ENCODE data around the gene ADAM10. TPM values are rescaled to one million over a fixed set of nuclear protein-coding genes. Genes with fewer than 3 reads are reported as not detected.
"Not testable (repeated sequence)": the region's sequence is repeated elsewhere in the genome, so short reads cannot be mapped to it uniquely, and the experiment has no call there.

The ADAM10 gene
- total RNA-seq, 1 donor from 2014 or later, result 147 TPM

DNA sequence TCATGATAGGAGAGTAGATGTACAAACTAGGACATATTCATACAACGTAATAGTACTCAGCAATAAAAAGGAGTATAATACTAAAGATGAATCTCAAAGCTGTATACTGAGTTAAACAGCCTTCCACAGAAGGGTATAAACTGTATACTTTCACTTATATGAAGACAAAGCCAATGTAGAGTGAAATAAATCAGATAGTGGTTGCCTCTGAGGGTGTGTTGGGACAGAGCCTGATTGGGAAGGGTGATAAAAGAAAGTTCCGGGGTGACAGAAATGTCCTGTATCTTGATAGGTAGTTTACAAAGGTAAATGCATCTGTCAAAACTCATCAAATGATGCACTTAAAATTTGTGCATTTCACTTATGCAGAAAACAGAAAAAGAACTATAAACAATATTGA, 122.5 kb downstream of the ADAM10 start:
- Mint-ChIP-seq H3K27ac (ENCODE audit: unreplicated experiment) (no peak overlapping the region), H3K9me3 (ENCODE audit: low read depth) (peaks cover 2% of the 10 kb centered on the region), H3K4me1 (ENCODE audit: low read depth) (peaks cover 30% of the 10 kb centered on the region), H3K4me3 (ENCODE audit: unreplicated experiment) (no peak overlapping the region), H3K36me3 (ENCODE audit: low read depth) (peaks cover 19% of the 10 kb centered on the region), H3K27me3 (ENCODE audit: low read depth) (no peaks in the 10 kb centered on the region)
- no peak for DNase-seq (ENCODE audit: low spot score)
- TF ChIP-seq CTCF (IDR thresholded peaks at IDR 0.05), result no peak

DNA sequence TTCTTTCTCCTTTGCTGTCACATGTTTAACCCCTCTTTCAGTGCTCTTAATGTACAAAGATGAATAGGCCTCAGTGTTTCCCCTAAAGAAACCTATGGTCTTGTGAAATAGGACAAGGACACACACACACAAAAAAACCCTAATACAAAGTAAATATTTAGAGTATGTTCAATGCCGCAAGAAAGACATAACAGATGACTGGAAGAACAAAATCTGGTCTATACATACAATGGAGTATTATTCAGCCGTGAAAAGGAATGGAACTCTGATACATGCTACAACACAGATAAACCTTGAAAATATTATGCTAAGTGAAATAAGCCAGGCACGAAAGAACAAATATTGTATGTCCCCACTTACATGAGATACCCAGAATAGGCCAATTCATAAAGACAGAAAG, 123.1 kb downstream of the ADAM10 start:
- H3K27me3 Mint-ChIP-seq (ENCODE audit: low read depth), result no peaks in the 10 kb centered on the region
- H3K36me3 Mint-ChIP-seq (ENCODE audit: low read depth), result peaks cover 17% of the 10 kb centered on the region
- DNase-seq (ENCODE audit: low spot score), result no peak
- no peak overlapping the region for H3K4me3 Mint-ChIP-seq (ENCODE audit: unreplicated experiment)
- no peak overlapping the region for H3K27ac Mint-ChIP-seq (ENCODE audit: unreplicated experiment)
- H3K4me1 Mint-ChIP-seq (ENCODE audit: low read depth), result peaks cover 25% of the 10 kb centered on the region
- peaks cover 2% of the 10 kb centered on the region for H3K9me3 Mint-ChIP-seq (ENCODE audit: low read depth)
- TF ChIP-seq CTCF (IDR thresholded peaks at IDR 0.05), result no peak

DNA sequence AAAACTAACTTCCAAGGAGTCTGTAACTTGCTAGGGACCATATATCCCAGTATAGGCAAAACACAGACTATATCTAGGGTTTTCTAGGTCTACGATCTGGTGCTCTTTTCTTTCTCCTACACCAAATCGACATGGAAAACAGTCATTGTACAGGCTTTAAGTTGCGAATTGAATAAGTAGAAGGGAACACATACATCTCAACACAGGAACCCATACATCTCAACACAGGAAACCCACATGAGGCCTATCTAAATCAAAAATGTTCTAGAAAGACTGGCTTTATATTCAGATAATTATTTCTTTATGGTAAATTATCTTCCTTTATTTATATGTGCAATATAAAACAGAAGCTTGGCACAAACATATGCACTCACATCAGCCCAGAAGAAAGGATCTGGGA, 126.6 kb downstream of the ADAM10 start:
- H3K4me1 Mint-ChIP-seq (ENCODE audit: low read depth), result peaks cover 8% of the 10 kb centered on the region
- no peaks in the 10 kb centered on the region for H3K27me3 Mint-ChIP-seq (ENCODE audit: low read depth)
- H3K4me3 Mint-ChIP-seq (ENCODE audit: unreplicated experiment), result no peak overlapping the region
- H3K36me3 Mint-ChIP-seq (ENCODE audit: low read depth), result peaks cover 29% of the 10 kb centered on the region
- H3K9me3 Mint-ChIP-seq (ENCODE audit: low read depth), result peaks cover 14% of the 10 kb centered on the region
- no peak for TF ChIP-seq CTCF (IDR thresholded peaks at IDR 0.05)
- no peak overlapping the region for H3K27ac Mint-ChIP-seq (ENCODE audit: unreplicated experiment)
- DNase-seq (ENCODE audit: low spot score), result no peak

DNA sequence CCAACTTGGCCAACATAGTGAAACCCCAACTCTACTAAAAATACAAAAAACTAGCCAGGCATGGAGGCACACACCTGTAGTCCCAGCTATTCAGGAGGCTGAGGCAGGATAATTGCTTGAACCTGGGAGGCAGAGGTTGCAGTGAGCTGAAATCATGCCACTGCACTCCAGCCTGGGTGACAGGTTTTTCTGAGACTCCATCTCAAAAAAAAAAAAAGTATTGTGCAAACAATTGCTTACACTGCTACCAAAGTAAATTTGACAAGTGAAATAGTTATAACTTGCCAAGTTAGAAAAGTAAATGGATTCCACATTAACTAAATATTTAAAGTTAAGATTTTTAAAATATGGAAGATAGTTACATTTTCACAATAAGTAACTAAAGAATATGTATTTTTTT, 129.2 kb downstream of the ADAM10 start:
- H3K4me1 Mint-ChIP-seq (ENCODE audit: low read depth); H3K27ac Mint-ChIP-seq (ENCODE audit: unreplicated experiment); H3K4me3 Mint-ChIP-seq (ENCODE audit: unreplicated experiment); H3K27me3 Mint-ChIP-seq (ENCODE audit: low read depth); DNase-seq (ENCODE audit: low spot score): not testable (repeated sequence)
- Mint-ChIP-seq H3K36me3 (ENCODE audit: low read depth) (peaks cover 28% of the 10 kb centered on the region), H3K9me3 (ENCODE audit: low read depth) (peaks cover 29% of the 10 kb centered on the region)

GRCh38 chr15:58616171-58616570, 133.3 kb downstream of the ADAM10 start:
- Mint-ChIP-seq H3K27ac (ENCODE audit: unreplicated experiment) (no peak overlapping the region), H3K36me3 (ENCODE audit: low read depth) (peaks cover 37% of the 10 kb centered on the region), H3K4me1 (ENCODE audit: low read depth) (no peaks in the 10 kb centered on the region), H3K9me3 (ENCODE audit: low read depth) (peaks cover 38% of the 10 kb centered on the region), H3K27me3 (ENCODE audit: low read depth) (no peaks in the 10 kb centered on the region), H3K4me3 (ENCODE audit: unreplicated experiment) (no peak overlapping the region)
- DNase-seq (ENCODE audit: low spot score), result no peak
- TF ChIP-seq CTCF (IDR thresholded peaks at IDR 0.05), result no peak
